GM12864 (cell line): ENCODE data around the gene THUMPD3.

Experiments
- DNase-seq: peaks from one replicate; pipeline ENCODE4 v3.0.0-alpha.2; 2011; ENCODE audit warnings: low read depth
- H3K4me3 ChIP-seq: 2 replicates; pipeline ENCODE4 v1.5.1; 2011; ENCODE audit warnings: mild to moderate bottlenecking, low read depth, low read length, control low read depth
- CTCF ChIP-seq: IDR thresholded peaks from 2 replicates; pipeline ENCODE4 v1.5.1; 2011; ENCODE audit warnings: low read depth, mild to moderate bottlenecking, moderate library complexity, low read length, control low read depth, inconsistent platforms; ENCODE audit errors: missing control alignments

The THUMPD3 gene

GRCh38 chr3:9345041-9345440, 17.8 kb upstream of the THUMPD3 start:
- TF ChIP-seq CTCF = no peak
- no peak for DNase-seq
- H3K4me3 ChIP-seq = no peak overlapping the region

- no peak for TF ChIP-seq CTCF
- H3K4me3 ChIP-seq = no peak overlapping the region
- DNase-seq = no peak
Observed at GRCh38 chr3:9346141-9346540, 16.7 kb upstream of the THUMPD3 start.

DNA sequence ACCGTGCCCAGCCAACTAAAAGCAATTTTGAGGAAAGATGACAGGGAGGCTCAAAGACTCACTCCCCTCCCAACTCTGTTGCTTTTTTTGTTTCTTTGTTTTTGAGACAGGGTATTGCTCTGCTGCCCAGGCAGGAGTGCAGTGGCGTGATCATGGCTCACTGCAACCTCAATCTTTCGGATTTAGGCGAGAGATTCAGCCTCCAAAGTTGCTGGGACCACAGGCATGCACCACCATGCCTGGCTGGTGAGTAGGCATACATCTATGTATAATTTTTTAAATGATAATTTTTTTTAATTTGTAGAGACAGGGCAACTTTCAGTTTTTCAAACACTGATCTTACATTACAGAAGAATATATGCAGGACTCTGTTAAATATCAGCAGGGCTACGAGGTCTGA, 15.8 kb upstream of the THUMPD3 start:
- DNase-seq = no peak
- no peak for TF ChIP-seq CTCF
- H3K4me3 ChIP-seq = no peak overlapping the region

DNA sequence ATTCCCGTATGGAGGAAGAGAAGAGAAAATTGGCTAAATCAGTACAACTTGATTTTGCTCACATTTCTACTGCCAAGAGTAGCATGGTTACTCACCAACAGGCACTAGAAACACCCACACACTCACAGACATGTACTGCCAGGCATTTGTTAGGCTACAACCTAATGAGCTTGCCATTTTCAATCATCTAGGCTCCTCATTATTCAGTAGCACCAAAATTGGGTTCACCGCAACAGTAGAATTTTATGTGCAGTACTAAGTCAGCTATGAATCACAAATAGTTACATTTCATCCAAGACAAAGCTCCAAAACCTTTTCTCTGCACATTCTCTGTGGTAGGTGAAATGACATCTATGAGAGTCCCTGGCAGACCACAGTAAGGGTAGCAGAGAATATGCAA, 15.0 kb upstream of the THUMPD3 start:
- TF ChIP-seq CTCF = no peak
- H3K4me3 ChIP-seq = no peak overlapping the region
- DNase-seq = no peak

DNA sequence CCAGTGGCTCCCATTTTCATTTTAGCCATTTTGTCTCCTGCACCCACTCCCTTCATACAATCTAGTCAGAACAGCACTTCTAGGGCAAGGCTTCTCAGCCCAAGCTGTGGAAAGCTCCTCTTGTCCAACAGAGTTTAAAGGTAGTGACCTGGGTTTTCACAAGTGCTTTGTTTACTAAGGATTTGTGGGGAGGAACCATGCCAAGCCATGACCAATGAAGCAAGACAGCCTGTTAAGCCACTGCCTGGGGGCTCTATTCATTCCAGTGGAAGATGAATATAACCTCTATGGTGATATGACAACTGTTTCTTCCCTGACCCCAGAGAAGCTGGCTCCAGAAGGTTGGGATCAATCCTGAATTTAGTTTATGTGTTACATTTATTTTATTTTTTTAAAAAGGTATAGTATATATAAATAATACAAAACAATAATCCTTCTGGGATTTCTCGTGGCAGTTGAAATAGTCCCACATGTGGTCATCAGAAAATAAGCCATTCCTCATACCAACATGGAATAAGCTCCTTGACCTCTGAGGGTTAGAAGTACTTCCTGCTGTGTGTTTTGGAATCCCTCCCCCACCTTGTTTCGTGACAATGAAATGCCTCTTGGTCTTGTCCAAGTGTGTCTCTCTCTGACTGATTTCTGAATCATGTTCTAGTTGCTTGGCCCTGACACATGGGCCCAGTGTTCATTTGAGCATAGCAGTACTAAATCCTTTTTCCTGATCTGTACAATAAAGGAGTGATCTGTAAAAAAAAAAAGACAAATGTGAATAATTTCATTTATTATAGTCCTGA, 13.3 kb upstream of the THUMPD3 start:
- H3K4me3 ChIP-seq = no peak overlapping the region
- peak; percentile 10 for DNase-seq
- TF ChIP-seq CTCF = no peak

DNA sequence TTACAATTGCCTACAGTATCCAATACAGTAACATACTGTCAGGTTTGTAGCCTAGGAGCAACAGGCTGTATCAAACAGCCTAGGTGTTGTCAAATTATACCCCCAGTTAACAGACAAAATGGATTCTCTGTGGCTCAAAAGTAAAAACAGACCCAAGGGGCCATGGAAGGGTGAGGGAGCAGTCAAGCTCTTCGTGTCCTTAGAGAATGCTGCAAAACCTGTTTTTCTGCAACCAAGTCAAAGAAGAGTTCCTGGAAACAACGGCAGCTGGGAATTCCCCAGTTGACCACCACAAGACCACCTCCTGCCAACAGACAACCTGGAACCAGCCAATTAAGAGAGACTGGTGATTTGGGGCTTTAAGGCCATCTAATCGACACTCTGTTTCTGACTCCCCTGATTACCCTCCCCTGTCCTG, 11.1 kb upstream of the THUMPD3 start:
- DNase-seq = no peak
- TF ChIP-seq CTCF = no peak
- no peak overlapping the region for H3K4me3 ChIP-seq
